ENCODE results near the gene PSMD12.

GRCh38 chr17:67353161-67353560 is 13.2 kb downstream of the PSMD12 start:
- no peak for TF ChIP-seq CTCF (IDR thresholded peaks at IDR 0.05)
- TF ChIP-seq EZH2phosphoT487 (IDR thresholded peaks at IDR 0.05), result no peak
- TF ChIP-seq EZH2 (IDR thresholded peaks at IDR 0.05), result no peak

Measured in neural progenitor cell (in vitro differentiated cells).